CD4-positive, alpha-beta T cell treated with Interleukin-10 for 1 hour (primary cell): ENCODE data around the gene ARHGAP10.
"Not testable (repeated sequence)": the region's sequence is repeated elsewhere in the genome, so short reads cannot be mapped to it uniquely, and the experiment has no call there.

ENCODE experiments used
- DNase-seq: peaks from one replicate; pipeline ENCODE4 v3.0.0-alpha.2; 2020

The ARHGAP10 gene

DNA sequence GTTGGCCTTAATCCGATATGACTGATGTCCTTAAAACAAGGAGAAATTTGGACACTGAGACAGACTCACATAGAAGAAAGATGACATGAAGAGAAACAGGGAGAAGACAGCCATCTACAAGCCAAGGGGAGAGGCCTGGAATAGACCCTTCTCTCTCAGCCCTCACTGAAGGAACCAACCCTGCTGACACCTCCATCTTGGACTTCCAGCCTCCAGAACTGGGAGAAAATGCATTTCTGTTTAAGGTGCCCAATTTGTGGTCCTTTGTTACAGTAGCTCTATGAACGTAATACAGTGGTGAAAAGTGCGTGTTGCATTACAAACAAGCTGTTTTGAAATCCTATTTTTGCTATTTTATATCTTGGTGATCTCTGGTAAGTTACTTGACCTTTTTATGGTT lies 343.6 kb downstream of the ARHGAP10 start:
- DNase-seq: no peak

DNA sequence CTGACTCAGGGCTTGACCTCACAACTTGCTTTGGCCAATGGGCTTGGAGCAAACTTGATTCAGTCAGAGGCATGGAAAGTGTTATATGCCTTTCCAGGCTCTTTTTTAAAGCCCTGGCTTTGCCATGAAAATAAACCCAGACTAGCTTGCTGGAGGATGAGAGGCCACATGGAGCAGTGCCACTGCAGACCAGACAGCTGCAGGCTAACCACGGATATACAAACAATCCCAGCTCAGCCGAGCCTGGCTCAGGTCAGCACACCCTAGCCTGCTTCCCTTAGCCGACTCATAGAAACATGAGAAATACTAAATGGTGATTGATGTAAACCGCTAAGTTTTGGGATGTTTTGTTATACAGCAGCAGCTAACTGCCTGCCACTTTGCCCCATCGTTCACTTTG lies 345.1 kb downstream of the ARHGAP10 start:
- no peak for DNase-seq

DNA sequence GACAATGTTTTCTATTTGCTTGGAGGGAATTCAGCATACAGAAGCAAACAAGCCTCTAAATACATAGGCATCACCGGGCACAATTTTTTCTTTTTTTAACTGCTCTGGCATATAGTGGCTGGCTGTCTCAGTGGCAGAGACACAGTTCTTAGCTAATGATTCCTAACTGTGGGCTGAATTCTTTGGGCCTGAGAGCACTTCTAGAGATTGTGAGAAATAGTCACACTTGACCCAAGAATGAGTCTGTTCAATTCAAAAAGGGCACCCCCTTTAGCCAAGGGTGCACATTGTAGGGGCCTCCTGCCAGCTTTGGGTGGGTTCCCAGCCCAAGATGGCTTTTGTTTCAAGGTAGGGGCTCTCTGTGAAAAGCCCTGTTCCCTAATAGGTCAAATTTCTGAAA lies 345.7 kb downstream of the ARHGAP10 start:
- DNase-seq: no peak

DNA sequence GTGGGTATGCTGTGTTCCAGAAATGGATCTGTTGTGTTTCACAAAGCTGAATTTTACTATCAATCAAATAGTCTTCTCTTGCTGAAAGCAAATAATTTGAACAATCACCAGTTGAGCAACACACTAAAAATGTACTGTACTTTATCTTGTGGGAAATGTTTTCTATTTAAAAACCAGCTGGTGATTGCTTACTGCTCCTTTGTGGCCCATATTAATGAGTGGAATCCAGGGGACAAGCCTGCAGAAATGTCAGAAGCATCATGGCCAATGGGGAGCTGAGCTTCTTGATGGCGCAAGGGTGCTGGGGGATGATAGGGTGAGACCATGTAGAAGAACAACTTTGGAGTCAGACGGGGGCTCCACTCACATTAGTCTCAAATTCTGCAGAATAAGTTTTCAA lies 346.2 kb downstream of the ARHGAP10 start:
- no peak for DNase-seq

DNA sequence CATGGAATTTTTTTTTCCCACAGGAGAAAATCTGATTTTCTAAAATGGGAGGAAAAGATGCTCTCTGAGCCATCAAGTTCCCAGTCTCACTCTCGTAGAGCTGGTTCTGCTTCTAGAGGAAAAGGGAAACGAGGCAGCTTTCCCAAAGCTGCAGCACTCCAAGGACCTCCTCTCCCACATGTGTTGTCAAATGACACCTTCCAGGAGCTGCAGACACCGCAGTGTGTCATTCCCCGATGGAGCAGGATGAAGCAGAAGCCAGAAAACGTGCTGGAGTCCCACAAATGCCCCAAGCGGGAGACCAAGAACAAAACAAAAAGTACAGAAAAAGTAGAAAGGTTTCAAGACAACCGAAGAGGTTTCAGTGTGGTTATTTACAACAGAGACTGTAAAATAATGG lies 348.1 kb downstream of the ARHGAP10 start:
- no peak for DNase-seq

DNA sequence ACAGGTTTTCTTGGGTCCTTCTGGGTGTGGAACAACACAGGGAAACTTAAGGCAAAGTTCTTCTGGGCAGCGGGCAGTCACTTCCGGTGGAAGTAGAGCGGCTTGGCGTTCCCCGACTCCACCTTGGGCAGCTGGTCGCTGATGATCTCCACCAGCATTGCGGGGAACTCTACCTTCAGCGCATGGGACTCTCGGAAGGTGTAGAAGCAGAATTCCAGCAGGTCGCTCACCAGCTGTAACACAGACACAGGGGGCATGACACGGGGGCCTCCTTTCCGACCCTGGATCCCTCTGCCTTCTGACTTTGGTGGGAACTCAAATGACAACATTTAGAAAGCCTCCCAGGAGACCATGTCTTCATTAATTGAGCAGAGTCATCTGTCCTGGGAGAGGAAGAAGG lies 349.4 kb downstream of the ARHGAP10 start:
- DNase-seq: no peak

DNA sequence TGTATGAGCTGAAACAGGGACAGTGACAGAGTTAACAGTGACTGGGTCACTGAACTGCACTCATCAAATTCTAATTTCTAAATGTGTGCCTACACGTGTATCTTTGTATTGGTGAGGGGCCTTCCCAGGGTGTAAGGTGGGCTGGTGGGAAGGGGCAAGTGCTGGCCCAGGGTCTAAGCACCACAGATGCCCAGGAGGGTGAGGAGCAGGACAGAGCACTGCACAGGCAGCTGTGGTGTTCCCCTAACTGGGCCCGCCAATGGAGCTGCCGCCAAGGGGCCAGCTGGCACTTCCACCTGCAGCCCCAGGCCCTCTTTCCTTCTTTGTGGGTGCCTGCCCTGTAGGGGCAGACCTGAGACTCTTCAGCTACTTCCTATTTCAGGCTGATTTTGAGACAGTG lies 349.9 kb downstream of the ARHGAP10 start:
- DNase-seq: no peak

DNA sequence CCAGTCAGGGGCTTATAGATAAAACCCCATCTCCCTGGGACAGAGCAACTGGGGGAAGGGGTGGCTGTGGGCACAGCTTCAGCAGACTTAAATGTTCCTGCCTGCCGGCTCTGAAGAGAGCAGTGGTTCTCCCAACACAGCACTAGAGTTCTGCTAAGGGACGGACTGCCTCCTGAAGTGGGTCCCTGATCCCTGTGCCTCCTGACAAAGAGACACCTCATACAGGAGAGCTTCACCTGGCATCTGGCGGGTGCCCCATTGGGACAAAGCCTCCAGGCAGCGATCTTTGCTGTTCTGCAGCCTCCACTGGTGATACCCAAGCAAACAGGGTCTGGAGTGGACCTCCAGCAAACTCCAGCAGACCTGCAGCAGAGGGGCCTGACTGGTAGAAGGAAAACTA lies 351.2 kb downstream of the ARHGAP10 start:
- DNase-seq: not testable (repeated sequence)

- no peak for DNase-seq
These were observed 357.7 kb downstream of the ARHGAP10 start for GRCh38 chr4:148089624-148090023.

DNA sequence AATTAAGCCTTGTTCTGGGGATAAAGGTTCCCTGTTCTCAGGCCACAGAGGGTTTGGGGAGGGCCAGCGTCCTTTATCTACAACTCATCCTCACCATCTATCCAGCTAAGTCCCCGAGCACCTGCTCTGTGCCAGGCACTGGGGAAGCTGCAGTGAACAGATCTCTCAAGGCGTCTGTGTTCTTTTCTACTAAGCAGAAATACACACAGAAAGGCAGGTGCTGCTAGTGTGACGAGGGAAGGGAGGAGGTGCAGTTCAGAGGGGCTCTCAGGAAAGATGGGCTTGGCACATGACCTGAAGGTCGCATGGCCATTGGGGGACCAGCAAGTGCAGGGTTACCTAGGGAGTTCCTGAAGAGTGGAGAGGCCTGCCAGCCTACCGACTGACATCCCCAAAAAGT lies 358.1 kb downstream of the ARHGAP10 start:
- DNase-seq: no peak

DNA sequence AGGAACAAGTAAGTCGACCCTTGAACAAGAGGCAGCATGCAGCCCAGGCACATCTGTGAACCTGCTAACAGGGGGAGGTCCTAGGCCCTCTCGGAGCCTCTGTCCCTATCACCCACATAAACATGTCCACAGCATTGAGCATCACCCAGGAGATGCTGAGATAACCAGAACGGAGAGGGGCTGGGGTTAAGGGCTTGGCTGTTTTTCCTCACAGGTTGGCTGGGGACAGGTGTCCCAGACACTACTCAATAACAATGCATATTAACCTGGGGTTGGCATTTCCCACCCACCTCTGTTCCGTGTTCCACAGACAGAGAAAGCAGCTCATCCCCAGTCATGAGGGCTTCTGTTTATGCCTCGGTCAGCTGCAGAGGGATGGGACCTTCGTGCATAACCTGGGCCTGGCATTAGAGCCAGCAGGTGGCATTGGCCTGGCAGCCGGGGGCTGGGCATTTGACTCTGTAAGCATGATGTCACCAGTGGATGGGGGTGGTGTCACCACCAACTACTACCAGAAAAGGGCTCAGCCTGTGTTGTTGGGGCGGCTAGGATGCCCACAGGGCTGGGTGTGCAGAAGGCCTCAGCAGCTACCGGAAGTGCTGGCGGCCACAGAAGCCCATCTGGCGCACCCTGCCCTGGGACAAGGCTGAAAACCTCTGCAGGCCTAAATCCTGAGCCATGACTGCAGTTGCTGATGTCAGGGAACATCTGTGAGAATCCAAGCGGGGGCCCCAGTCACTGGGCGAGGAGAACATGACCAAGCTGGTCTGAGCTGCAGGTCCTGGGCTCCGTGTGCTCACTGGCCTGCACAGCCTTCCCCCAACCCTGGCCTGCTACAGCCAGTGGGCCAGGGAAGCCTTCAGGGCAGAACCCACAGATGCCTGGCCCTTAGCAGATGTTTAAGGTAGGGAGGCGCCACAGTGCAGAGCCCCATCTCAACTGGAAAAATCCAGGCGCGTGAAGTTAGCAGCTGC lies 358.9 kb downstream of the ARHGAP10 start:
- DNase-seq: no peak

DNA sequence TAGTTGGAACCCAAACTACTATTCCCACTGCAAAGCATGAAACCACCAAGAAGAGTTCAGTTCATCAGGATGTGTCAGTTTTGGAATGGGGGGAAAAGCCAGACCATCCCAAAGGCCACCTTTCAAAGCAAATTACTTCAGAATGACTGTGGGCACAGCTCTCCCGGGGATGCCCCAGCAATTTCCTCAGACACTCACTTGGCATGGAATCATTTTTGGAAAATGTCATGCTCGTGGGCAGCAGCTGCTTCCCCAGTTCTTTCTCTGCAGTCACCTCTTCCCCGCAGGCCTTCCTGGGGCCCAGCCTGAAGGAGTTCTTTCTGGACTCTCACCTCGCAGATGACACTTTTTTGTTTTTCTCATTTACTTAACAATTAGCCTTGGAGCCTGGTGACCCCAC lies 360.0 kb downstream of the ARHGAP10 start:
- DNase-seq: no peak

GRCh38 chr4:148092316-148093014 lies 360.6 kb downstream of the ARHGAP10 start:
- no peak for DNase-seq

DNA sequence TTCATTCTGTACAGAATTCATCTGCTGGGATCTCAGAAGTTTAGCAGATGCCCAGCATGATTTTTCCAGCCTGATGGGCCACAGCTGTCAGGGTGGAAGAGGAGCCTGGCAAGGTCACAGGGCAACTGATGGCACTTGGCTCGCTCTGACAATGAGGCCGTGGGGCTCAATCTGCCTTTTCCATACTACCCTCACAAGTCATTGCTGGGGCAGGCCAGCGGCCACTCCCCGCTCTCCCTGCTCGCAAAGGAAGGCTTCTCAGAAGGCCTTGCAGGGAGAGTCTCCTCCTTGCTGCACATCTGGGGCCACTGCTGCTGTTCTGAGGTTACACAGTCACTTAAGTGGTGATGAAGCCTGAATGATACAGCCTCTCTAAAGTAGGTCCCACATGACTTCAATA lies 361.2 kb downstream of the ARHGAP10 start:
- no peak for DNase-seq

DNA sequence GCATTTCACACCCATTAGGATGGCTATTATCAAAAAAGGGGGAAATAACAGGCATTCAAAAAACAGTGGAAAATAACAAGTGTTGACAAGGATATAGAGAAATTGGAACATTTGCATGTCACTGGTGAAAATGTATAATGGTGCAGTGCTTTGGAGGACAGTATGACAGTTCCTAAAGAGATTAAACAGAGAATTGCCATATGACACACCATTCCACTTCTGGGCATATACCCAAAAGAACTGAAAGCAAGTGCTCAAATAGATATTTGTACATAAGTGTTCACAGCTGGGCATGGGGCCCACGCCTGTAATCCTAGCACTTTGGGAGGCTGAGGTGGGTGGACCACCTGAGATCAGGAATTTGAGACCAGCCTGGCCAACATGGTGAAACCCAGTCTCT lies 362.3 kb downstream of the ARHGAP10 start:
- DNase-seq: no peak

DNA sequence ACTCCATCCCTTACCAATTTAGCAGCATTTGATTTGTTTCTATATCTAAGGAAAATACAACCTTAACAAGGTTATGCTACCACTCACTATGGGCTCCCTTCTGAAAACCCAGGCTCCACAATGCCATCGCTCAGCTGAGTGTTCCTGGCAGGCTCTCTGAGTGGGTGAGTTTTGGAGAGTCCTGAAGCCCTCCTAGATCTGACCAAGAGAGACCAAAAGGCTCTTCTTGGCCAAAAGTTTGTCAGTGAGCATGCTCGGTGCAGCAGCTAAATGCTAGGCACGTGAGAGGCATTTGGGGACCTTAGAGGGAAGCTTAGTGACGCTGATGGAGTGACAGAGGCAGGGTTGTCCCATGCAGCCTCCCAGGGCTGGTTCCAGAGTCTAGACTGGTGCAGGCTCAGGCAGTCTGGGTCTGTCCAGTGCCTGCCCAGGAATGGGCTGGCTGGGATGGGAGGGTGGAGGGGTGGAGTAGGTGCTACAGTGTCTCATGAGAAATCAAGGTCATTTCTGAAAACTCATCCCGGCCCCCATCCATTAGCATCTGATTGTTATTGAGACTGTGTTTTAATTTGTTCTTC lies 363.5 kb downstream of the ARHGAP10 start:
- DNase-seq: no peak

DNA sequence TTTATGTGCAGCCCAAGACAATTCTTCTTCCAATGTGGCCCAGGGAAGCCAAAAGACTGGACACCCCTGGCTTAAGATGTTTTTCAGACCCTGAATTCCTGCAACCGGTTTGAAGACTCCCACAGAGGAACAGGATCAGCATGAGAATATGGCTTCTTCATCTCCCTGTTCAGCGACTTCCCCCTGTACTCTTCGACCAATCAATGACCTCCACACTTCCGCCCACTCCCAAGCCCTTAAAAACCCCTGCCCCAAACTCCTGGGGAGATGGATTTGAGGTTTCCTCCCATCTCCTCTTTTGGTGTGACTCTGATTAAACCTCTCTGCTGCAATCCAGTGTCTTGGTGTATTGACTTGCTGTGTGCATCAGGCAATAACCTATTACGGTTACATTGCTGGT lies 365.9 kb downstream of the ARHGAP10 start:
- DNase-seq: no peak

DNA sequence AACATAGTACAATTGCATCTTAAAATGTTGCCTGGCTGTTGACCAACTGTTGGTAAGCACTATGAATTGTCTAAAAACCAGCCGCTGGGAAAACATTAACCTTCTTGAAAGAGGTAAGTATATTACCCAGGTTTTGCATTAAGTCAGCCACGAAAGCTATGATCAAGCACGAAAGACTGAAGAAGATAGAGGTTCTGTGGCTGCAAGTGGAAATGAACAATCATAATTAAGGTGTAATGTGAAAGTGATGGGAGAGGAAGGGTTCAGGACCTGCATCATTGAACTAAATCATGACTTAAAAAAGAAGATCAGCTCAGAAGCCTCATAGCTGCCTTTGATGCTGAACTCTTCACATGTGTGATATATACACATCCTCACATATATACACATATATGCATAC lies 369.3 kb downstream of the ARHGAP10 start:
- DNase-seq: no peak

DNA sequence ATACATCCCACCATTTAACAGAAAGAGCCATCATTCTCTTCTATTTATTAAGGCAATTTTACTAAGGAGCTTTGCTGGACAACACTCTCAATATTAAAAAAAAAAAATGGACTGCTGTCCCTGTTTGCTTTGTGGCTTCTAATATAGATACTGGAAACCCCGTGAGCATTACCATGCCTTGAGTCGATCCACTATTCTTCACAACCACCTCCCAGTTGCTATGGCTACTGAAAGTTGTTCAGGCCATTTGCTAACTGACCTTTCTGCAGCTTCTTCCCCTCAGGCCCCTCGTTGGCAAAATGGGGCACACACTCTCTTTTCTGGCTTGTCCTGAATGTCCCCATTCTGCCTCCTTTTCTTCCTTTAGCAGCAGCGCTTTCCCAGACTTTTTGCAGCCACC lies 369.9 kb downstream of the ARHGAP10 start:
- DNase-seq: no peak

DNA sequence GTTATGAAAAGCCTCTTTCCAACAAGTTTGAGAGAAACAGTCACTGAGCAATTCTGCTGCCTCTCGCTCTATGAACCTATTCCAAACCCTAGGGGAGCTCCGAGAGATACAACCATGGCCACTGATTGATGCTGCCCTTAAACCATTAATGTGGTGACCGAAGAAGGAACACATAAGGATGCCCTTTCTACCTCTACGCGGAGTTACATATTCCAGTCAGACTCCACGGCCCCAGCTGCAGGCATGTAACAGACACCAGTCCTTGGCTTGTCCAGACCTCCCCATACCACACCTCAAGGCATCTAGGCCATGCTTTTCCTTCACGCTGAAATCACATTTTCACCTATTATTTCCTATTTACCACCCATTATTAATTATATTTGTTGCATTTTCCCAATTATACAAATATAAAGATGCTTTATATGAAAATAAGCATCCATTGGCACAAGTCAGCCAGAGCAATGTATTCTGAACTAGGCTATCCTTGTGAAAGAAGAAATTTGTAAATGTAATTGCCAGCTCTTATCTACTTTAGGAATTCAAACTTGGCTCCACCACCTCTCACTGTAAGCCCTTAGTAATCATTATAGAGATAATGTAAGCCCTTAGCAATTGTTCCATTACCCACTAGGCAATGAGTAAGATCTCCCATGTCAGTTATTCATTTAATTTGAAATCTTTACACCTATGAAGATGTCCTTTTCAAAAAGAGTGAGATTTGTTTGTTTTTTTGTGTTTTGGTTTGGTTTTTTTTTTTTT lies 371.9 kb downstream of the ARHGAP10 start:
- no peak for DNase-seq

DNA sequence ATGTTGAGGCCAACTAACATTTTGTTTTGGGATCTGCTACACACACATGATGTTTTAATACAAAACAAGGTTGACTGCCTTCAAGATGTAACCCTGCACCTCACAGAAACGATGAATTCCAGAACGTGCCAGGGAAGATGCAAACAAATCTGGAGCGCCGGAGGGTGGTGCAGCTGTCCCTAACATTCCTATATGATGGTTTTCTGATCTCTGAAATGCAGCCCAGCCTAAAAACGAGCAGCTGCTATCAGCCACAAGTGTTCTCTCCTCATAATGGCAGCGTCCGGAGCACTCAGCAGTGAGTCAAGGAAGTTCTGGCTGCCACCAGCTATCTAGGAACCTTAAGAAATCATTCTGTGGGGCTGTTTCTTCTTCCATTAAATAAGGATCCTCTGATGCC lies 376.9 kb downstream of the ARHGAP10 start:
- DNase-seq: no peak

DNA sequence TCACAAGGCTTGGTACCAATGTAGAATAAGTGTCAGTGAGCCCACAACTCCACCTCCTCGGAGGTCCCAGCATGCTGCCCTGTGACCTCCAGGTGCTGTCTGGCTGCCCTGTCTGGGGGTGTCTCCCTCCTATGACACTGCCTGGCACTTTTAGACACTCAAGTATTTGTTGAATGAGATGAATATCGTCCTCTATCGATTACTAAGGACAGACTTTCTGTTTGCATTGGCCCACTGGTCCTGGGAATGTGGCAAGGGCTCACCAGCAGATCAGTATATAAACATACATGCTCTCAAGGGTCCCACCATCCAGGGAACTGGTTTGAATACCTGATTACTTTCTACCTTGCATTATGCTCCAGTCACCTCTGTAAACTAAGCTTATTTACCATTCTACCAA lies 377.3 kb downstream of the ARHGAP10 start:
- DNase-seq: no peak

GRCh38 chr4:148110169-148110568 lies 378.3 kb downstream of the ARHGAP10 start:
- no peak for DNase-seq
